ENCODE data around the gene DEAF1.
"Not testable (repeated sequence)": the region's sequence is repeated elsewhere in the genome, so short reads cannot be mapped to it uniquely, and the experiment has no call there.

DEAF1 gene

DNA sequence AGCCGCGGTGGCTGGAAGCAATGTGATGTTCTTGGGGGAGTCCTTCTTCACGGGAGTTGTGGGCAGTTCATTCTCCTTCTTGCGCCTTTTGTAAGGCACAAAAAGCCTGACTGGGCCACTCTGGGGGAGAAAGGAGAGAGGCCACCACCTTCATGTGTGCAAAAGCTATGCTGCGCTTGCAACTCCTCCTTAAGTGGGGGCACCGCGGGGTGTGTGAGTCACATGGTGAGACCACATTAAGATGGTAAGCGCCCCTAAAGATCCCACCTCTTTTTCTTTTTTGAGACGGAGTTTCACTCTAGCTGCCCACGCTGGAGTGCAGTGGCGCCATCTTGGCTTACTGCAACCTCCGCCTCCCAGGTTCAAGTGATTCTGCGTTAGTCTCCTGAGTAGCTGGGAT is 14.1 kb downstream of the DEAF1 start:
- no peak for DNase-seq (ENCODE audit: low read depth in 1 of 2, low spot score in 1 of 2)

DNA sequence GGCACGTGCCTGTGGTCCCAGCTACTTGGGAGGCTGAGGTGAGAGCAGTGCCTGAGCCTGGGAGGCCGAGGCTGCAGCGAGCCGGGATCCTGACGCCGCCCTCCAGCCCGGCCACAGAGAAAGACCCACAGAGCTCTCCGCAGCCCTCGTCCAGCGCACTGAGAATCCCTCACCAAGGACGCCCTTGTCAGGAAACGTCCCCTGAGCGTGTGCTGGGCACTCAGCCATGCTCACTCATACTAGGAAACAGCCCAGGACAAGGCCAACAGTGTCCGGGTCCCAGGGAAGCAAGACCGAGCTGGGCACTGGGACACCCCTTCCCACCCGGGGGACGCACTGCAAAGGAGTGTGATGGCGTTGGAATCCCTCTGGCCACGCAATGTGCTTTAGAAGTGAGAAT is 14.5 kb downstream of the DEAF1 start:
- DNase-seq (ENCODE audit: low read depth in 1 of 2, low spot score in 1 of 2), result no peak

DNA sequence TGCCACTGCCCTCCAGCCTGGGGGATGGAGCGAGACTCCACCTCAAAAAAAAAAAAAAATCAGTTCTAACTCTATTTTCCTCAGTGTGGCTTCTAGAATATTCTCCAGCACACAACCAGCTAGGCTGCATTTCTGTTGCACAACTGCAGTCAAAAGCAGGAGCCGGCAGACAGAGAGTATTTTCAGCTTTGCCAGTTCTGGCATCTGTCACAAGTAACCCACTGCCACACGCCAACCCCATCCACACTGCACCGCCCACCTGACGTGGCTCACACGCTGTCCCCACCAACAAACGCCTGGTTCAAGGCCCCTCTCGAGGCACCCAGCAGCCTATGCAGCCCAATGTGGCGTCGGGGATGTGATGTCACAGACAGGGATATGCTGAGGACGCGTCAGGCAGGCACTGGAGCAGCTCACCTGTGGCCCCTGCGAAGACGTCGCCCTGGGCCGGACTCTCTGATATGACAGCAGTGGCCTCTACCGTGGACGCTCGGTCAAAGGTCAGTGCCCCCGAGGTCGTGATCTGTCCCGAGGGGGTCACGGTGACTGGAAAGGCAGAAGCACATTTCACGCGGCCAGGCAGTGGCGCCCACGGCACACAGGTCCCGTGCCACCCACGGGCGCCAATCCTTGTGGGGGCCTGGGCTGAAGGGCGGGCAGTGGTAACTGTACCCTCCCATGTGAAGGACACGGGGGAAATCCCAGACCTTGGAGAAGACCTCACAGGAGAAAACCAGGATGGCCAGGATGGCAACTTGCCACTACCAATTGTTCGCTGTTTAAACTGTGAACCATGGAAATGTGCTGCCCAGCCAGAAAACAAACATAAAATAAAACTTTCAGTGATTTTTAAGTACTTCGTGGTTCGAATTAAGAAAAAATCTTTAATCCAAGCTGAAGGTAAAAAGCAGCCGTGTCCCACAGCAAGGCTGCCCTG is 15.5 kb downstream of the DEAF1 start:
- no peak for DNase-seq (ENCODE audit: low read depth in 1 of 2, low spot score in 1 of 2)

DNA sequence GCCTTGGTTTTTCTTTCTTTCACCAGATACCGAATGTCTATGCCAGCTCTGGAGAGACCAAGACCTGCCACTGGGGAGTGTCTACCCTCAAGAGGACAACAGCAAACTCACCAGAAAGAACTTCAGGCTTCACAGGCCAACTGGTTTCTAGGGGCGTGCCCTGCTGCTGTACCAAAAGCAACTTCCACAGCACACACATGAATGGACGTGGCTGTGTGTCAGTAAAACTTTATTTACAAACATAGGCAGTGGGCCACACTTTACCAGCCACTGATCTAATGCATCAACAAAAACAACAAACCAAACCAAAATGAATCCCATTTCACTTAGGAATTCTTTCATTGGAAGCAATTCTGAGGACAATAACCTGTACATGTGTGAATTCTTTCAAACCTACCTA is 16.7 kb downstream of the DEAF1 start:
- DNase-seq (ENCODE audit: low read depth in 1 of 2, low spot score in 1 of 2), result no peak

DNA sequence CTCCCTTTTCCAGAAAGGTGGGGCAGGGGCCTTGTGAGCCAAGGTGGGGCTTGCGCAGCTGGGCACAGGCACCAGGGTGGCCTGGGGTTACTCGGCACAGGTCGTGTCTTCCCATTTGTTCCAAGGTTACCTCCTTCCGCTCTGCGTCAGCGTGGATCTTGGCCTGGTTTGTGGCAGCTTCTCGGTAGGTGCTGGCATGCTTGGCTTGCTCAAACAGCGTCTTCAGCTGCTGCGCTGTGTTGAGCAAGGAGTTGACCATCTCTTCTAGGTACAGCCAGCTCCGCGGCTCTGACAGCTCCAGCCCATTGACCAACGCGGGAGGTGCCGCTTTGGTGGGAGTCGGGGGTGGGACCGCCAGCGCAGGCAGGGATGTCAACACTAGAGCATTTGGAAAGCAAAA is 20.6 kb downstream of the DEAF1 start:
- no peak for DNase-seq (ENCODE audit: low read depth in 1 of 2, low spot score in 1 of 2)

DNA sequence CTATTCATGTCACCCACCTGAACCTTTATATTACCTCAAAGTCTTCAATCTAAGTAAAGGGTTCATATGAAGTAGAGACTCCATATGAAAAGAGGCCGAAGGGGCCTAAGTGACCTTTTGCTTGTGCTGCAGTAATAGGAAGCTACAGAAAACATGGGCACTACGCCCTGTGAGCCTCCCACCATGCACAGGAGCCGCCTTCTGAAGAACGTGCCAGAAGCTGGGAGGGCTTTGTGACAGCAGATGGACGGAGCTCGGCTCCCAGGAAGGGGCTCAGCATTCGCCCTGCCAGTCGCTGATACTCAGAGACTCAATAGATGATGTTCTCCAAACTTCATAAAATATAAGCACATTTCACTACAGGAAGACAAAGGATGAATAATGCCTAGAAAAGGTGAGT is 21.2 kb downstream of the DEAF1 start:
- DNase-seq (ENCODE audit: low read depth in 1 of 2, low spot score in 1 of 2), result no peak

DNA sequence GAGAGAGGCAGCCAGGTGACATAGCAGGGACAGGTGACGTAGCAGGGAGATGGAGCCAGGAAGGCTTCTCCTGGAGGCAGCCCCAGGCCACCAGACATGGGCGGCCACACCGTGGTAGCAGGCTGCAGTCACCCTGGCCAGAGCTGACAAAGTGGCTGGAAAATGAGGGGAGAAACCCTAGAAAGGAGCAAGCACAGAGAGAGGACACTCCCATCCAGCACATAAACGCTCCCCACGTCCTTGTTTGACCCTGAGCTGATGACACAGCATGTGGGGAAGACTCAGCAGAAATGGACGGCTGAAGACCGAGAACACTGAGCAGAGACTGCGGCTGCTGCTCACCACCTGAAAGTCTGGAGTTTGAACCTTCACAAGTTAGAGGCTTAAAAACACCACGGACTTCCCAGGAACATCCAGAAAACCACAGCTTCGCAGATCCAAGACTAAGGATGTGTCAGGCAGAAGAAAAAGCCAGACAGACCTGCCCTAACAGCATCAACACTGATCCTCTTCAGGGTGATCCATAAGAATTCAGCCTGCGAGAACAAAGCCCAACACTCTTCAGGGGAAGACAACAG is 29.2 kb downstream of the DEAF1 start:
- no peak for DNase-seq (ENCODE audit: low read depth in 1 of 2, low spot score in 1 of 2)

DNA sequence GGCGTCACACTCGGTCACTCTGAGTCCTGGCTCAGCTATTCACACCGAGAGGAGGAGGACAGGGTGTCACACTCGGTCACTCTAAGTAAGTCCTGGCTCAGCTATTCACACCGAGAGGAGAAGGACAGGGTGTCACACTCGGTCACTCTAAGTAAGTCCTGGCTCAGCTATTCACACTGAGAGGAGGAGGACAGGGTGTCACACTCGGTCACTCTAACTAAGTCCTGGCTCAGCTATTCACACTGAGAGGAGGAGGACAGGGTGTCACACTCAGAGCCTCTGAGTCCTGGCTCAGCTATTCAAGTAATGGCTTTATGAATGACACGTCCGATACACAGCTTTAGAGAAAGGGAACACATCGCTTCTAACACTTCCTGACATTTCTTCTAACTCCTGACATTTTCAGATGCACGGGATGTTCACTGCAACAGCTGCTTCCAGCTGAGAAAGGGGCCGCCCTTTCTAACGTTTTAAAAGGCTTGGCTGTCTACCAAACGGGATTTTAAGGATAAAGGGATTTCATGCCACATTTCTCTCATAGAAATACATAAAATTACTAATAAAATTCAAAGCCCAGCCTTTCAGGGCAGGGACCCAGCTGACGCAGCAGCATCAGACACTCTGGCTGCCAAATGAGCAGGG is 29.8 kb downstream of the DEAF1 start:
- no peak for DNase-seq (ENCODE audit: low read depth in 1 of 2, low spot score in 1 of 2)

DNA sequence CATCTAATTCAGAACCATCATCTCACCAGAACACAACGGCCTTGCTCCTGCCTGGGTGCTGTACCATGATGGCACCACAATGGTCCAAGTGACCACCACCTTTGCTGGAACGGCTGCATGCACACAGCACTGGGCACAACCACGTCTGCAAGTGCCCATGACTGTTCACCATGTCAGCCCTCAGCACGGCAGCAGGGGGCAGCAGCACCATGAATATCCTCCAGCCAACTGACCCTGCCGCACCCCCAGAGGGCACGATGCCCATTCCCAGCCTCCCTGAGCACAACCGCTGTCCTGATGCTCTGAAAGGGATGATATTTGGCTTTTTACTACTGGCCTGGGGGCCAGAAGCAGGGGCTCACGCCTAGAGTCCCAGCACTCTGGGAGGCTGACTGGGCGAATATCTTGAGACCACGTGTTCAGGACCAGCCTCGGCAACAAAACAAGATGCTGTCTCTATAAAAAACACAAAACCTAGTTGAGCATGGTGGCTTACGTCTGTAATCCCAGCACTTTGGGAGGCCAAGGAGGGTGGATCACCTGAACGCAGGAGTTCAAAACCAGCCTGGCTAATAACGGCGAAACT is 32.2 kb downstream of the DEAF1 start:
- no peak for DNase-seq (ENCODE audit: low read depth in 1 of 2, low spot score in 1 of 2)

DNA sequence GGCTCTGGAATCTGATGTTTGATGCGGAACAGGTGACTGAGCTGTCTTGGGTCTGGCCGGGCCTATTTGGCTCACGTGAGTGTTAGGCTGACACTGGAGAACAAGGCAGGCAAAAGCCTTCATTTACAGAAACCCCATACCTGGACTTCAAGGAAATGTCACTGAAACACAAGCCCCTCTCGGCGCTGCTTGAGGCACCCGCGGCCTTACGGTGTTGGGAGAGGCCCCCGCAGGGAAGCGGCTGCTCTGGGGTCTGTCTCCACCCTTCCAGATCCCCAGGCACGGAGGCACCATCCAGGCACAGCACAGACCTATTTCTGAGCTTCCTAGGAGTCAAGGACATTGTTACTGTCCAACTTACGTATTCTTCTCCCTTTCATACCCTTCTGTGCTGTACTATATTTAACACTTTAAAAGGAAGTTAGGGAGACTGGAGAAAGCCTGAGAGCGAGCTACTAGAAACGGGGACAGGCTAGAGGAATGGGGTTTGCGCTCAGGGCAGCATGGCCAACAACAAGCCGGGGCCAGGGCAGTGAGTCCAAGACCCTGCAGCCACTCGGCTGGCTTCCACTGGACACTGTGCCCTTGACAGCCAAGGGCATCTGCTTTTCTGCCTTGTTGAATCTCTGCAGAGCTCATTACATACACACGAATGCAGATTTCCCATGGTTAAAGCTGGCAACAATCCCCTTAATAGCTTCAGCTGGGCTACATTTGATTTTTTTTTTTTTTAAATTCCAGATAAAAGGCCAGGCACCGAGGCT is 34.2 kb downstream of the DEAF1 start:
- DNase-seq (ENCODE audit: low read depth in 1 of 2, low spot score in 1 of 2), result no peak

DNA sequence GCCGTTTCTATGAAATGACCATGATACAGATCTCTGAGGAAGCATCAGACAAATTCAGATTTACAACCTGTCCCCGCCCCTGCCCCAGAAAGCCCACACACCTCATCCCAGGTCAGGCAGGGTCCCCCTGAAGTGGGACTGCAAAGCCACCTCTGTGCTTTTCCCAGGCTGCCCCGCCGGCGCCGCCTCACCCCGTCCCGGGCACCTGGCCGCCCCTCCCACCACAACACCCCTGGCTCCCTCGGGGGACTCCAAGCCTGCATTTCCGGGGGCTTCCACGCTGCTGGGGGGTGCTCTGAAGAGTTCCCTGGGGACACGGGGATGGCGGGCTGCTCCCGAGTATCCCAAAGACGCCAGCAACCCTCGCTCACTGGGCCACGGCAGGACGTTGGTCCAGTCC is 34.7 kb downstream of the DEAF1 start:
- DNase-seq (ENCODE audit: low read depth in 1 of 2, low spot score in 1 of 2), result no peak

DNA sequence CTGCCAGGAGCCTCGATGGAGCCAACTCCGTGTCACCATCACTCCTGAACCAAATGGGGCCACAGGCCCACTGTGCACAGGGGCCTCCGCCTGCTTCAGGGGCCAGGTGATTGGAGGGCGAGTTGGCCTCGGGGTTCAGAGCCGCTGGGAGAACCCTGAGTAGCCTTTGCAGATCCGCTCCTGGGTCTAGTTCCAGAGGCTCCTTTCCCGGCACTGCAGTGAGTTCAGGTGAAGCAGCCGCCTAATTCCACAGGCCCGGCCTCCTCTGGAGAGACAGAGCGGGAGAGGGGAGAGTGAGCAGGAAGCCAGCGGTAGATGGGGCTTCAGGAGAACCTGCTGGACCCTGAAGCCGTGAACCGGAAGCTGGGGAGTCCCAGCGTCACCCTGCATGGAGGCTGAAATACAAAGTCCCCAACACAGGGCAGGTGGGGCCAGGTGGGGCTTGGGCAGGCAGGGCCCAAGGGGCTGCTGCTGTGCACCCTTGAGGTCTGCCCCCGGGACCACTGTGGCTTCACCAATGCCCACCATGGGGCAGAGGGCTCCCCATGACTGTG is 35.4 kb downstream of the DEAF1 start:
- DNase-seq (ENCODE audit: low read depth in 1 of 2, low spot score in 1 of 2), result no peak

DNA sequence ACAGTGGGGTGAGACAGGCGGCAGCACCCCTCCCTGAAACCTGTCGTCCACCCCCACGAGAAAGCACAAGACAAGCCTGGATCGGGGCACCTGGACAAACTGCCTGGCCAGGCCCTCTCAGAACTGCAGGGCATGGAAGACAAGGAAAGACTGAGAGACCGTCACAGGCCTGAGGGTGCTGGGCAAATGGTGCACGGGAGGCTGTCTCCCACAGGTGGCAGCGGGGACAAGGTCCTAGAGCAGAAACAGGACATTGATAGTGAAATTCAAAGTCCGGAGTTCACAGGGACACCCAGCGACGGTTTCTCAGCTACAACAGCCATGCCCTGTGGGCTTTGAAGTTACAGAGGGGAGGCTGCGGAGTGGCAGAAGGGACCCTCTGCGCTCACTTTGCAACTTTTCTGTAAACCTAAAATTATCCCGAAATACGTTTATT is 37.3 kb downstream of the DEAF1 start:
- DNase-seq (ENCODE audit: low read depth in 1 of 2, low spot score in 1 of 2), result no peak

DNA sequence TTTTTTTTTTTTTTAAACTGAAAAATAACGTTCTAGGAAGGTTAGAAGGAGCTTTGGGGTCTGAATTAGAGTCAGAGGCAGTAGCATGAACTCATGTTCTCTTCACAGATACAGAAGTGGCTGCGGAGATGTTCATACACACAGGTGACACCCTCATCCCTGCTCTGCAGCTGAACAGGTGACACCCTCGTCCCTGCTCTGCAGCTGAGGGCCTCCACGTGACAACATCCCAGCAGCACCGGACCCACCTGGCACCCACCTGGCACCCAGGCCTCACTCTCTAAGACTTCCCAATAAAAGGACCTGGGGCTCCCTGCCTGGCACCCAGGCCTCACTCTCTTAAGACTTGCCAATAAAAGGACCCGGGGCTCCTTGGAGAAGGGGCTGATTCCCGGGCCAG is 38.2 kb downstream of the DEAF1 start:
- DNase-seq (ENCODE audit: low read depth in 1 of 2, low spot score in 1 of 2), result no peak

DNA sequence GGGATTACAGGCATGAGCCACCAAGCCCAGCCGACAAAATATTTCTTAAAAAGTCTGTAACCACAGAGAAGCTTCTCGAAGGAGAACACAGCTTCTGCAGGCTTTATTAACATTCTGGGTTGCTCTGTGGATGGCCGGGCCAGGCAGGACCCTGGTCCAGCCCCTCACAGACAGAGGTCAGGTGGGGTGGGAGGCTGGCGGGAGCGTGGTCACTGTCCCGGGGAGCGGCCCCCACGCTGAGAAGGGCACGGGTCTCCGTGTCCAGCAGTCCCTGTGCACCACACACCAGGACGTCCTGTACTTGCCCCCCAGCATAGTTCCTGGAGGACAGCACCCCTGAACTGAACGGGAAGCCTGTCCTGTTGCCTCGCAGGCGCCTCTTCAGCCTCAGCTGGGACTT is 38.6 kb downstream of the DEAF1 start:
- no peak for DNase-seq (ENCODE audit: low read depth in 1 of 2, low spot score in 1 of 2)

DNA sequence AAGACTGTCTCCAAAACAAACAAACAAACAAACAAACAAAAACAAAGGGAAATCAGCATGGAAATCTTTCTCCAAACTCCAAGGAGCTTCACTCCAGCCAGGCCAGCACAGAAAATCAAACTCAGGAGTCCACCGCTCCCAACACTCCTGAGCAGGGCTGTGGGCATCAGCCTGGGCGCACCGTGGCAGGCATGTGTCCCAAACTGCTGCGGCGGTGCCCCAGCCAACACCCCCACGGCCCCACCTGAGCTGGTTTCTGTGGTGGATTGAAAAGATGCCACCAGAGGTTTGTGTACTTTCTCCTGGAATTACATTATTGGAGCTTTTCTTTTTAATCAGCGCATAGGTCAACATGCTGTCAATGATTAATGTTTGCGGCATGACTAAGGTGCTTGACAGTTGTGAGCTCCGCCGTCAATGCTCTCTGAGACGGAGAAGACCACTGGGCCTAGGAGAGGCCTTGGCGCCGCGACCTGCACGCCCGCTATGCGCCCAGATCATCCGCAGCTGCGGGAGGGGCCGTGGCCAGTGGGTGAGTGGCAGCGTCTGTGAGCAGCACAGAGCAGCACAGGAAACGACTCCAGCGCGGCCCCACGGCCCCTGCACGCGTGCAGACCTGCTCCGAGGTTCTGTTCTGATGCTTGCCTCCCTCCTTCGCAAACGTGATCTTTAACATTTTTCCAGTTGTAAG is 39.8 kb downstream of the DEAF1 start:
- no peak for DNase-seq (ENCODE audit: low read depth in 1 of 2, low spot score in 1 of 2)

DNA sequence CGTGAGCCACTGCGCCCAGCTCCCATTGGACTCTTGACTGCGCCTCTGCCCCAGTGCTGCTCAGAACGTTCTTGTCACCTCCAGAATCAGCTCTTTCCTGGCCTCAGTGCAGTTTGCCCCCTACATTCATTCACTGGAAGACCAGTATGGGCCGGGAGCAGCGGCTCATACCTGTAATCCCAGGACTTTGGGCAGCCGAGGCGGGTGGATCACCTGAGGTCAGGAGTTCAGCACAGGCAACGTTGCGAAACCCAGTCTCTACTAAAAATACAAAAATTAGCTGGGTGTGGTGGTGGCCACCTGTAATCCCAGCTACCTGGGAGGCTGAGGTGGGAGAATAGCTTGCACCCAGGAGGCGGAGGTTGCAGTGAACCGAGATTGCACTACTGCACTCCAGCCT is 40.6 kb downstream of the DEAF1 start:
- DNase-seq (ENCODE audit: low read depth in 1 of 2, low spot score in 1 of 2), result not testable (repeated sequence)

DNA sequence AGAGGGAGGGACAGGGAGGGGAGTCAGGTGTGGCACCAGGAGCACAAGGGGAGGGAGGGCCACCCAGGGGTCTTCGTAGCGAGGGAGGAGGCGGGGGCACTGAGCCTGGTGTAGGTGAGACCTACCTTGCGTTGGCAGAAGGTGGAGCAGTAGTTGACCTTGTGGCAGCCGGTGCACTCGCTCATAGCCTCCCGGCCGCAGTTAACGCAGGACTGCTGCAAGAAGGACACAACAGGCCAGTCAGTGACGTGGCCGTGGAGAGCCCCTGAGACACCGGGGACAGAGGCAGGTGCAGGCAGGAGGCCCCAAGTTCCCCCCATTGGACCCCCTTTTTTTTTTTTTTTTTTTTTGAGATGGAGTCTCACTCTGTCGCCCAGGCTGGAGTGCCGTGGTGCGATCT is 41.2 kb downstream of the DEAF1 start:
- no peak for DNase-seq (ENCODE audit: low read depth in 1 of 2, low spot score in 1 of 2)

DNA sequence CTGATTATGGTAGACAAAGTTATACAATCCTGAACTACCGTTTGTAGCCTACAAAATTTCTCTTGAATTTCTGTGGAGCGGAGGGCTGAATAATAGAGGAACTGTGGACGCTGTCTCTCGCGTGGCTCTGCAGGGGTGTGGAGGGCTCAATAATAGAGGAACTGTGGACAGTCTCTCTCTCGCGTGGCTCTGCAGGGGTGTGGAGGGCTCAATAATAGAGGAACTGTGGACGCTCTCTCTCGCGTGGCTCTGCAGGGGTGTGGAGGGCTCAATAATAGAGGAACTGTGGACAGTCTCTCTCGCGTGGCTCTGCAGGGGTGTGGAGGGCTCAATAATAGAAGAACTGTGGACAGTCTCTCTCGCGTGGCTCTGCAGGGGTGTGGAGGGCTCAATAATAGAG is 41.9 kb downstream of the DEAF1 start:
- not testable (repeated sequence) for DNase-seq (ENCODE audit: low read depth in 1 of 2, low spot score in 1 of 2)

DNA sequence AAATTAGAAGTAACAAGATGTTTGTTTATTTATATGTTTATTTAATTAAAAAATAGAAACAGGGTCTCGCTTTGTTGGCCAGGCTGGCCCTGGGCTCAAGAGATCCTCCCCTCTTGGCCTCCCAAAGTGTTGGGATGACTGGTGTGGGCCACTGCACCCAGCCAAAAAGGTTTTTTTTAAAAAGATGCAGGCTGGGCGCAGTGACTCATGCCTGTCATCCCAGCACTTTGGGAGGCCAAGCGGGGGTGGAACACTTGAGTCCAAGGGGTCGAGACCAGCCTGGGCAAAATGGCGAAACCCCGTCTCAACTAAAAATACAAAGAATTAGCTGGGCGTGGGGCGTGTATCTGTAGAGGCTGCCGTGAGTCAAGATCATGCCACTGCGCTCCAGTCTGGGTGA is 44.5 kb downstream of the DEAF1 start:
- DNase-seq (ENCODE audit: low read depth in 1 of 2, low spot score in 1 of 2), result no peak
